Peyer's patch (tissue), 4 donors: ENCODE results near the gene EXOC4.

Source experiments
- POLR2A ChIP-seq, 2 donors: fragments of 450-650 bp; IDR thresholded peaks; one replicate each; pipeline ENCODE4 v1.5.1; 2017; ENCODE audit warnings: antibody characterized with exemption in 2 of 2, mild to moderate bottlenecking in 2 of 2, moderate library complexity in 2 of 2
- TF ChIP-seq, protein P1 (sequence below), 6 experiments: fragments of 450-650 bp in 4 of 6; fragments of 200-600 bp in 2 of 6; sonication (generic) in 1 of 6; IDR thresholded peaks; one replicate each; pipeline ENCODE4 v1.5.1; 2017 to 2019; ENCODE audit warnings: antibody characterized with exemption in 6 of 6, mild to moderate bottlenecking in 3 of 6, moderate library complexity in 1 of 6

DNA sequence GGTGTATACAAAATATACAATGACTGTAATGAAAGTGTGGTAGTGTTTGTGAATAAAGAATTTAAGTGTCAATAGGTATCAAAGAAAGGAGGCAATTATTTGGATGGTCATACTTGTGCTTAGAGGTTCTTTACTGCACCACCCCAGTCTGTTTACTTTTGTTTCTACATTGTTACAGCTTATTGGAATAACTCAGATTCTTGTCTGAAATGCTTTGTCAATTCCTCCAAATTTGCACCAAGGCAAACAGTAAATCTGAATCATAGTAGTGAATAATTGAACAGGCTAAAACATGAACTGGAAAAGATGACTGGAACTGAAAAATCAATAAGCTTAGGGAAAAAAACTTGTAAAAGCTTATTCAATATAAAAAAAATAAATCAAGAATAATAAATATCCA is 319.2 kb downstream of the EXOC4 start:
- TF ChIP-seq, protein P1, sequence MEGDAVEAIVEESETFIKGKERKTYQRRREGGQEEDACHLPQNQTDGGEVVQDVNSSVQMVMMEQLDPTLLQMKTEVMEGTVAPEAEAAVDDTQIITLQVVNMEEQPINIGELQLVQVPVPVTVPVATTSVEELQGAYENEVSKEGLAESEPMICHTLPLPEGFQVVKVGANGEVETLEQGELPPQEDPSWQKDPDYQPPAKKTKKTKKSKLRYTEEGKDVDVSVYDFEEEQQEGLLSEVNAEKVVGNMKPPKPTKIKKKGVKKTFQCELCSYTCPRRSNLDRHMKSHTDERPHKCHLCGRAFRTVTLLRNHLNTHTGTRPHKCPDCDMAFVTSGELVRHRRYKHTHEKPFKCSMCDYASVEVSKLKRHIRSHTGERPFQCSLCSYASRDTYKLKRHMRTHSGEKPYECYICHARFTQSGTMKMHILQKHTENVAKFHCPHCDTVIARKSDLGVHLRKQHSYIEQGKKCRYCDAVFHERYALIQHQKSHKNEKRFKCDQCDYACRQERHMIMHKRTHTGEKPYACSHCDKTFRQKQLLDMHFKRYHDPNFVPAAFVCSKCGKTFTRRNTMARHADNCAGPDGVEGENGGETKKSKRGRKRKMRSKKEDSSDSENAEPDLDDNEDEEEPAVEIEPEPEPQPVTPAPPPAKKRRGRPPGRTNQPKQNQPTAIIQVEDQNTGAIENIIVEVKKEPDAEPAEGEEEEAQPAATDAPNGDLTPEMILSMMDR (IDR thresholded peaks at IDR 0.05), result no peak
- TF ChIP-seq POLR2A (IDR thresholded peaks at IDR 0.05), result no peak
